ENCODE data around the gene MAP6. TPM values are rescaled to one million over a fixed set of nuclear protein-coding genes. Genes with fewer than 3 reads are reported as not detected.

The MAP6 gene
- total and polyA plus RNA-seq, 8 donors, result 0.58 to 27.2 (median 3.6) TPM

GRCh38 chr11:75654314-75654713, 14.5 kb downstream of the MAP6 start:
- no peak for DNase-seq
- H3K9me3 ChIP-seq, result no peaks in the 10 kb centered on the region
- intact Hi-C loops (cut with DNase I; ENCODE audit: low total_unique reads), result no loop called here
- no peak overlapping the region for H3K4me3 ChIP-seq
- 43 to 56% (median 48%) methylated on average over 3 of the region's 3 CpGs for WGBS, 5 donors
- no peaks in the 10 kb centered on the region for H3K36me3 ChIP-seq
- no peak overlapping the region for H3K27ac ChIP-seq
- no peak for TF ChIP-seq POLR2A (IDR thresholded peaks at IDR 0.05)
- TF ChIP-seq POLR2AphosphoS5 (IDR thresholded peaks at IDR 0.05), result no peak
- TF ChIP-seq EP300 (IDR thresholded peaks at IDR 0.05), result no peak
- H3K27me3 ChIP-seq, result no peaks in the 10 kb centered on the region
- peaks cover 0 to 33% (median 20%) of the 10 kb centered on the region in 4 donors for H3K4me1 ChIP-seq

- H3K27me3 ChIP-seq, result no peaks in the 10 kb centered on the region
- TF ChIP-seq EP300 (IDR thresholded peaks at IDR 0.05) (no peak), POLR2AphosphoS5 (IDR thresholded peaks at IDR 0.05) (no peak), CTCF (IDR thresholded peaks at IDR 0.05) (no peak), POLR2A (IDR thresholded peaks at IDR 0.05) (no peak)
- H3K27ac ChIP-seq, result no peak overlapping the region
- H3K36me3 ChIP-seq, result no peaks in the 10 kb centered on the region
- H3K9me3 ChIP-seq, result no peaks in the 10 kb centered on the region
- no peak for DNase-seq
- H3K4me1 ChIP-seq, result peaks cover 0 to 33% (median 20%) of the 10 kb centered on the region in 4 donors
- intact Hi-C loops (cut with DNase I; ENCODE audit: low total_unique reads), result no loop called here
- WGBS, 5 donors, result 47 to 74% (median 52%) methylated on average over 1 of the region's 1 CpG
- no peak overlapping the region for H3K4me3 ChIP-seq
Measured at GRCh38 chr11:75653532-75653931, 15.3 kb downstream of the MAP6 start.

DNA sequence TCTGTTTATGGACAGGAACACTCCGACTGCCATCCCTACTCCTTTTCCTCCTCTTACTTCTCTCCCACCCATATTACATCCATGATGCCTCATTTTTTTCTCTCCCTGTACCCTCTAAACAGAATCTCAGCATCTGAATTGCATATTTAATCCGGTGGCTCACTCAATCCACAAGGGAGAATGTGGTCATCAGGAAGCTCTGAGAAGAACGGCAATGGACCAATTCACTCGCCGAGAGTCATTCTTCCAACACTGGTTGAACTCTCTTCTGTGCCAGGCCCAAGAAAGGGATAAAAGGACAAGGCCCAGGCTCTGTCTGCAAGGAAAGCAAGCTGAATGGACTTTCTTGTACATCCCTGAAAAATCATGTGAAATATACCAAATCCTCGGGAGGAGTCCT, 15.9 kb downstream of the MAP6 start:
- Histone ChIP-seq H3K27me3 (no peaks in the 10 kb centered on the region), H3K27ac (no peak overlapping the region), H3K4me1 (peaks cover 0 to 33% (median 20%) of the 10 kb centered on the region in 4 donors), H3K4me3 (no peak overlapping the region), H3K9me3 (no peaks in the 10 kb centered on the region), H3K36me3 (no peaks in the 10 kb centered on the region)
- intact Hi-C loops (cut with DNase I; ENCODE audit: low total_unique reads), result no loop called here
- DNase-seq, result no peak
- 91 to 94% (median 92%) methylated on average over 6 of the region's 6 CpGs for WGBS, 5 donors
- TF ChIP-seq EP300 (IDR thresholded peaks at IDR 0.05), result no peak
- TF ChIP-seq CTCF (IDR thresholded peaks at IDR 0.05), result no peak
- no peak for TF ChIP-seq POLR2A (IDR thresholded peaks at IDR 0.05)
- TF ChIP-seq POLR2AphosphoS5 (IDR thresholded peaks at IDR 0.05), result no peak

GRCh38 chr11:75651218-75651617, 17.6 kb downstream of the MAP6 start:
- no peak for DNase-seq
- WGBS, 5 donors, result 69 to 88% (median 87%) methylated on average over 4 of the region's 4 CpGs
- peaks cover 0 to 30% (median 20%) of the 10 kb centered on the region in 4 donors for H3K4me1 ChIP-seq

More at GRCh38 chr11:75651218-75651617, 17.6 kb downstream of the MAP6 start:
- Histone ChIP-seq H3K36me3 (no peaks in the 10 kb centered on the region), H3K4me3 (no peak overlapping the region), H3K9me3 (no peaks in the 10 kb centered on the region), H3K27me3 (no peaks in the 10 kb centered on the region), H3K27ac (no peak overlapping the region)
- intact Hi-C loops (cut with DNase I; ENCODE audit: low total_unique reads), result no loop called here
- TF ChIP-seq CTCF (IDR thresholded peaks at IDR 0.05), result no peak
- no peak for TF ChIP-seq EP300 (IDR thresholded peaks at IDR 0.05)
- no peak for TF ChIP-seq POLR2A (IDR thresholded peaks at IDR 0.05)
- TF ChIP-seq POLR2AphosphoS5 (IDR thresholded peaks at IDR 0.05), result no peak
